HepG2 (cell line): Measurements from ENCODE around the gene CNTNAP1. TPM values are rescaled to one million over a fixed set of nuclear protein-coding genes. Genes with fewer than 3 reads are reported as not detected.
"Not testable (repeated sequence)": the region's sequence is repeated elsewhere in the genome, so short reads cannot be mapped to it uniquely, and the experiment has no call there.

ENCODE experiments used
- ATAC-seq: fragments of 200-7000 bp; cut with Tn5 transposase; 3 replicates; pipeline ENCODE4 v1.9.1; 2020; ENCODE audit warnings: mild to moderate bottlenecking, moderate library complexity
- BruUV-seq: library from RNA; stranded (reverse); fragments of 400-500 nt; replicated peaks from 2 replicates; lab custom pipeline; 2021; lab: Mats Ljungman, UMichigan
- CTCF ChIA-PET: fragments of 300-600 bp; formaldehyde crosslinking; extraction: SDS; loops from one replicate; lab custom pipeline; 2021; ENCODE audit warnings: low total read pairs, inconsistent platforms, low intra/inter-chr PET ratio; lab: Yijun Ruan, JAX
- POLR2A ChIA-PET: fragments of 350-600 bp; sonication (Branson Sonifier 250); formaldehyde crosslinking; loops from one replicate; lab custom pipeline; 2020; ENCODE audit warnings: antibody characterized with exemption, inconsistent platforms; lab: Yijun Ruan, JAX
- DNase-seq: peaks from one replicate; pipeline ENCODE4 v3.0.0-alpha.2; 2015; ENCODE audit warnings: low spot score
- FAIRE-seq: peaks from 3 replicates; lab custom pipeline; 2011; peaks lifted over from hg19 to GRCh38; lab: Jason Lieb, UNC
- H2AFZ ChIP-seq: one replicate; pipeline ENCODE4 v1.6.1; 2011; ENCODE audit warnings: low read length, inconsistent platforms
- H3K27ac ChIP-seq: fragments of 300-600 bp; 3 replicates; pipeline ENCODE4 v1.8.0; 2011; ENCODE audit warnings: mixed run types, mild to moderate bottlenecking, mixed read lengths, low read length, inconsistent platforms; ENCODE audit not compliant: insufficient read depth; ENCODE audit errors: extremely low read length
- H3K27me3 ChIP-seq, 2 experiments: fragments of 200-600 bp in 1 of 2; 2 replicates in 1 of 2; 3 replicates in 1 of 2; pipeline versions ENCODE4 v1.6.0 to v1.8.0; 2011; ENCODE audit warnings: low read length in 2 of 2, mild to moderate bottlenecking in 2 of 2, moderate library complexity in 2 of 2, inconsistent platforms in 1 of 2; ENCODE audit not compliant: insufficient read depth in 2 of 2, control insufficient read depth in 1 of 2
- H3K36me3 ChIP-seq, 2 experiments: fragments of 200-600 bp in 1 of 2; replicated peaks in 1 of 2; 2 replicates in 1 of 2; 3 replicates in 1 of 2; pipeline versions ENCODE4 v1.5.1 to v1.8.0; 2011; ENCODE audit warnings: low read length in 2 of 2, inconsistent platforms in 1 of 2; ENCODE audit not compliant: insufficient read depth in 2 of 2, control insufficient read depth in 1 of 2
- H3K4me1 ChIP-seq: 2 replicates; pipeline ENCODE4 v1.5.1; 2012; ENCODE audit warnings: low read length, inconsistent platforms; ENCODE audit not compliant: insufficient read depth
- H3K4me2 ChIP-seq: 2 replicates; pipeline ENCODE4 v1.6.0; 2011; ENCODE audit warnings: low read depth, low read length, inconsistent platforms
- H3K4me3 ChIP-seq, 3 experiments: fragments of 200-600 bp in 1 of 3; sonication (generic), shearing (Covaris generic) in 1 of 3; replicated peaks in 1 of 3; 2 replicates each; pipeline ENCODE4 v1.5.1; 2011 to 2016; ENCODE audit warnings: low read length in 3 of 3, inconsistent platforms in 2 of 3, low read depth in 2 of 3, mild to moderate bottlenecking in 2 of 3, control low read depth in 1 of 3, mixed read lengths in 1 of 3; ENCODE audit not compliant: insufficient read depth in 1 of 3
- H3K79me2 ChIP-seq: one replicate; pipeline ENCODE4 v1.6.1; 2011; ENCODE audit warnings: low read length, inconsistent platforms; ENCODE audit not compliant: insufficient read depth
- H3K9ac ChIP-seq: 2 replicates; pipeline ENCODE4 v1.6.0; 2011; ENCODE audit warnings: mild to moderate bottlenecking, low read depth, low read length, inconsistent platforms; ENCODE audit not compliant: insufficient read depth
- H3K9me3 ChIP-seq: 2 replicates; pipeline ENCODE4 v1.5.1; 2012; ENCODE audit warnings: mild to moderate bottlenecking, low read length
- H4K20me1 ChIP-seq: 2 replicates; pipeline ENCODE4 v1.6.0; 2011; ENCODE audit warnings: inconsistent platforms, mild to moderate bottlenecking, low read length, moderate library complexity; ENCODE audit not compliant: insufficient read depth
- CREB1 ChIP-seq, 2 experiments: fragments of 450-650 bp in 1 of 2; IDR thresholded peaks; 2 replicates each; pipeline ENCODE4 v1.6.1; 2016 to 2017; ENCODE audit warnings: control low read depth in 1 of 2, mild to moderate bottlenecking in 1 of 2, missing compliant biosample characterization in 1 of 2, missing genetic modification characterization in 1 of 2
- ETV6 ChIP-seq: sonication (generic); formaldehyde crosslinking; conservative IDR thresholded peaks from 2 replicates; pipeline ENCODE4 v1.4.0; 2020; ENCODE audit warnings: missing genetic modification reagents
- EZH2 ChIP-seq: conservative IDR thresholded peaks from 2 replicates; pipeline ENCODE4 v1.6.1; 2012; ENCODE audit warnings: mild to moderate bottlenecking, low read depth, low read length, moderate library complexity
- FOXM1 ChIP-seq: sonication (generic); formaldehyde crosslinking; IDR thresholded peaks from 2 replicates; pipeline ENCODE4 v1.5.0; 2020; ENCODE audit warnings: missing genetic modification reagents
- HMGXB3 ChIP-seq: sonication (generic); formaldehyde crosslinking; IDR thresholded peaks from 2 replicates; pipeline ENCODE4 v1.4.0; 2020; ENCODE audit warnings: missing genetic modification reagents, borderline replicate concordance
- HNF1A ChIP-seq, 2 experiments: sonication (generic) in 1 of 2; formaldehyde crosslinking in 1 of 2; IDR thresholded peaks; 2 replicates each; pipeline versions ENCODE4 v1.4.0 to v1.6.1; 2016 to 2020; ENCODE audit warnings: borderline replicate concordance in 1 of 2, low read depth in 1 of 2, mild to moderate bottlenecking in 1 of 2, missing genetic modification reagents in 1 of 2
- IRX3 ChIP-seq: sonication (generic); formaldehyde crosslinking; IDR thresholded peaks from 2 replicates; pipeline ENCODE4 v1.8.1; 2023; ENCODE audit warnings: mild to moderate bottlenecking, low read depth, missing genetic modification reagents, borderline replicate concordance
- SP5 ChIP-seq: IDR thresholded peaks from 2 replicates; pipeline ENCODE4 v1.6.1; 2016; ENCODE audit warnings: low read depth, borderline replicate concordance
- ZNF383 ChIP-seq: sonication (generic); formaldehyde crosslinking; IDR thresholded peaks from 2 replicates; pipeline ENCODE4 v1.4.0; 2020; ENCODE audit warnings: missing genetic modification reagents, mild to moderate bottlenecking, borderline replicate concordance
- ZNF639 ChIP-seq: conservative IDR thresholded peaks from 2 replicates; pipeline ENCODE4 v1.6.1; 2018; ENCODE audit warnings: missing genetic modification reagents
- ZNF740 ChIP-seq: sonication (generic); formaldehyde crosslinking; IDR thresholded peaks from 2 replicates; pipeline ENCODE4 v1.4.0; 2020; ENCODE audit warnings: missing genetic modification reagents
- ZNF790 ChIP-seq: sonication (generic); formaldehyde crosslinking; IDR thresholded peaks from 2 replicates; pipeline ENCODE4 v1.8.0; 2022; ENCODE audit warnings: missing genetic modification reagents, mild to moderate bottlenecking, borderline replicate concordance
- WGBS: methylation state at CpG from one replicate; pipeline ENCODE4 v1.1.6; 2017; ENCODE audit warnings: low lambda C conversion rate; 5-methylcytosine and 5-hydroxymethylcytosine counted together
- in situ Hi-C: cut with HindIII; loops from 2 replicates; pipeline ENCODE4 v1.10.0; 2017; ENCODE audit warnings: low pct_unique_long_range_greater_than_20kb; ENCODE audit not compliant: extremely low pct_ligation_motif_present
- intact Hi-C: fragments of 100-400 bp; cut with micrococcal nuclease; formaldehyde crosslinking; loops from one replicate; pipeline ENCODE4 v1.10.0; 2022; ENCODE audit not compliant: unreplicated experiment
- polyA plus RNA-seq, 8 experiments: library from polyadenylated mRNA; depleted of rRNA in 3 of 8; stranded (reverse) in 7 of 8; unstranded in 1 of 8; fragments of >200 nt; fragmentation: Illumina TruSeq in 4 of 8; extraction: Trizol in 4 of 8; gene quantifications; 2 replicates each; pipeline versions ENCODE4 v1.2.1 to v1.2.3, GENCODE V29; 2011 to 2016; ENCODE audit warnings: low read depth in 4 of 8, missing spikeins in 1 of 8, mixed read lengths in 1 of 8; ENCODE audit not compliant: insufficient read depth in 1 of 8
- total RNA-seq, 5 experiments: library from RNA; depleted of rRNA; stranded (reverse); fragments of >200 nt; fragmentation: Illumina TruSeq; extraction: Trizol; gene quantifications; 2 replicates each; pipeline ENCODE4 v1.2.3, GENCODE V29; 2016; ENCODE audit warnings: low read depth in 1 of 5

Gene CNTNAP1
- total and polyA plus RNA-seq, 2 of the 13 experiments (the other 11 are each of a cell fraction or from before 2014, with no cell fraction given), result 4.5 to 7.7 TPM

- TF ChIP-seq HMGXB3 (CRISPR knock-in tag) (no peak), IRX3 (CRISPR knock-in tag) (no peak), ETV6 (CRISPR knock-in tag) (no peak), CREB1 (IDR thresholded peaks at IDR 0.05) (no peak), CREB1 (CRISPR knock-in tag; IDR thresholded peaks at IDR 0.05) (no peak), ZNF639 (CRISPR knock-in tag) (no peak), FOXM1 (CRISPR knock-in tag) (no peak), ZNF790 (CRISPR knock-in tag) (no peak), ZNF740 (CRISPR knock-in tag) (no peak), ZNF383 (CRISPR knock-in tag) (no peak), EZH2 (no peak), SP5 (CRISPR knock-in tag) (no peak), HNF1A (IDR thresholded peaks at IDR 0.05; ENCODE audit: low read depth) (no peak), HNF1A (CRISPR knock-in tag; IDR thresholded peaks at IDR 0.05; ENCODE audit: borderline replicate concordance) (no peak)
- TF ChIP-seq, all 625 proteins: peak for 0
Measured at GRCh38 chr17:42740699-42741098, 58.4 kb downstream of the CNTNAP1 start (continued).

- H3K4me3 ChIP-seq, H2AFZ ChIP-seq, in situ Hi-C loops, intact Hi-C loops, BruUV-seq, H3K27me3 ChIP-seq, H3K9me3 ChIP-seq, H3K9ac ChIP-seq, DNase-seq, FAIRE-seq, H4K20me1 ChIP-seq, H3K4me2 ChIP-seq, H3K27ac ChIP-seq, H3K79me2 ChIP-seq, H3K36me3 ChIP-seq, CTCF ChIA-PET, ATAC-seq: not testable (repeated sequence)
- H3K4me1 ChIP-seq, result peaks cover 41% of the 10 kb centered on the region
- WGBS, result 89% methylated on average over 11 of the region's 11 CpGs
- POLR2A ChIA-PET, result interaction anchor here (0.8 to 3.8 kb wide), 11 partner anchors 18 to 431 kb away, joined by 3 to 55 read pairs (median 7); partner anchors contain the start of genes BECN1, PSMC3IP, RAMP2 and RETREG3
Measured at GRCh38 chr17:42742916-42743315, 60.6 kb downstream of the CNTNAP1 start.
